B cell (primary cell): ENCODE results near the gene PUS7.

Source experiments
- CTCF ChIP-seq: fragments of 200-600 bp; IDR thresholded peaks from one replicate; pipeline ENCODE4 v1.8.0; 2022; ENCODE audit warnings: antibody characterized with exemption, mild to moderate bottlenecking
- EZH2 ChIP-seq: IDR thresholded peaks from 2 replicates; pipeline ENCODE4 v1.6.1; 2012; ENCODE audit warnings: borderline replicate concordance, low read depth, mild to moderate bottlenecking, moderate library complexity, low read length; ENCODE audit not compliant: insufficient read depth, poor library complexity, severe bottlenecking

GRCh38 chr7:105497016-105497415, 25.1 kb downstream of the PUS7 start:
- no peak for TF ChIP-seq EZH2
- no peak for TF ChIP-seq CTCF
